HepG2 (cell line): ENCODE results near the gene SPATA13. TPM values are rescaled to one million over a fixed set of nuclear protein-coding genes. Genes with fewer than 3 reads are reported as not detected.

Source experiments
- ATAC-seq: fragments of 200-7000 bp; cut with Tn5 transposase; 3 replicates; pipeline ENCODE4 v1.9.1; 2020; ENCODE audit warnings: mild to moderate bottlenecking, moderate library complexity
- BruUV-seq: library from RNA; stranded (reverse); fragments of 400-500 nt; replicated peaks from 2 replicates; lab custom pipeline; 2021; lab: Mats Ljungman, UMichigan
- CTCF ChIA-PET: fragments of 300-600 bp; formaldehyde crosslinking; extraction: SDS; loops from one replicate; lab custom pipeline; 2021; ENCODE audit warnings: low total read pairs, inconsistent platforms, low intra/inter-chr PET ratio; lab: Yijun Ruan, JAX
- POLR2A ChIA-PET: fragments of 350-600 bp; sonication (Branson Sonifier 250); formaldehyde crosslinking; loops from one replicate; lab custom pipeline; 2020; ENCODE audit warnings: antibody characterized with exemption, inconsistent platforms; lab: Yijun Ruan, JAX
- DNase-seq: peaks from one replicate; pipeline ENCODE4 v3.0.0-alpha.2; 2015; ENCODE audit warnings: low spot score
- FAIRE-seq: peaks from 3 replicates; lab custom pipeline; 2011; peaks lifted over from hg19 to GRCh38; lab: Jason Lieb, UNC
- H2AFZ ChIP-seq: one replicate; pipeline ENCODE4 v1.6.1; 2011; ENCODE audit warnings: low read length, inconsistent platforms
- H3K27ac ChIP-seq: fragments of 300-600 bp; 3 replicates; pipeline ENCODE4 v1.8.0; 2011; ENCODE audit warnings: mixed run types, mild to moderate bottlenecking, mixed read lengths, low read length, inconsistent platforms; ENCODE audit not compliant: insufficient read depth; ENCODE audit errors: extremely low read length
- H3K27me3 ChIP-seq, 2 experiments: fragments of 200-600 bp in 1 of 2; 2 replicates in 1 of 2; 3 replicates in 1 of 2; pipeline versions ENCODE4 v1.6.0 to v1.8.0; 2011; ENCODE audit warnings: low read length in 2 of 2, mild to moderate bottlenecking in 2 of 2, moderate library complexity in 2 of 2, inconsistent platforms in 1 of 2; ENCODE audit not compliant: insufficient read depth in 2 of 2, control insufficient read depth in 1 of 2
- H3K36me3 ChIP-seq, 2 experiments: fragments of 200-600 bp in 1 of 2; replicated peaks in 1 of 2; 2 replicates in 1 of 2; 3 replicates in 1 of 2; pipeline versions ENCODE4 v1.5.1 to v1.8.0; 2011; ENCODE audit warnings: low read length in 2 of 2, inconsistent platforms in 1 of 2; ENCODE audit not compliant: insufficient read depth in 2 of 2, control insufficient read depth in 1 of 2
- H3K4me1 ChIP-seq: 2 replicates; pipeline ENCODE4 v1.5.1; 2012; ENCODE audit warnings: low read length, inconsistent platforms; ENCODE audit not compliant: insufficient read depth
- H3K4me2 ChIP-seq: 2 replicates; pipeline ENCODE4 v1.6.0; 2011; ENCODE audit warnings: low read depth, low read length, inconsistent platforms
- H3K4me3 ChIP-seq, 3 experiments: fragments of 200-600 bp in 1 of 3; sonication (generic), shearing (Covaris generic) in 1 of 3; replicated peaks in 1 of 3; 2 replicates each; pipeline ENCODE4 v1.5.1; 2011 to 2016; ENCODE audit warnings: low read length in 3 of 3, inconsistent platforms in 2 of 3, low read depth in 2 of 3, mild to moderate bottlenecking in 2 of 3, control low read depth in 1 of 3, mixed read lengths in 1 of 3; ENCODE audit not compliant: insufficient read depth in 1 of 3
- H3K79me2 ChIP-seq: one replicate; pipeline ENCODE4 v1.6.1; 2011; ENCODE audit warnings: low read length, inconsistent platforms; ENCODE audit not compliant: insufficient read depth
- H3K9ac ChIP-seq: 2 replicates; pipeline ENCODE4 v1.6.0; 2011; ENCODE audit warnings: mild to moderate bottlenecking, low read depth, low read length, inconsistent platforms; ENCODE audit not compliant: insufficient read depth
- H3K9me3 ChIP-seq: 2 replicates; pipeline ENCODE4 v1.5.1; 2012; ENCODE audit warnings: mild to moderate bottlenecking, low read length
- H4K20me1 ChIP-seq: 2 replicates; pipeline ENCODE4 v1.6.0; 2011; ENCODE audit warnings: inconsistent platforms, mild to moderate bottlenecking, low read length, moderate library complexity; ENCODE audit not compliant: insufficient read depth
- ATF7 ChIP-seq, 2 experiments: fragments of 450-650 bp in 1 of 2; sonication (generic) in 1 of 2; formaldehyde crosslinking in 1 of 2; IDR thresholded peaks; 2 replicates each; pipeline versions ENCODE4 v1.4.0 to v1.6.1; 2016 to 2020; ENCODE audit warnings: antibody characterized with exemption in 1 of 2, mild to moderate bottlenecking in 1 of 2, missing genetic modification reagents in 1 of 2
- CREM ChIP-seq, 2 experiments: sonication (generic) in 1 of 2; formaldehyde crosslinking in 1 of 2; IDR thresholded peaks; 2 replicates each; pipeline versions ENCODE4 v1.4.0 to v1.6.1; 2016 to 2020; ENCODE audit warnings: antibody characterized with exemption in 1 of 2, mild to moderate bottlenecking in 1 of 2, missing genetic modification reagents in 1 of 2
- FOXA1 ChIP-seq, 2 experiments: fragments of 450-650 bp in 1 of 2; sonication (generic) in 1 of 2; formaldehyde crosslinking in 1 of 2; IDR thresholded peaks; 2 replicates each; pipeline versions ENCODE4 v1.4.0 to v1.6.1; 2016 to 2020; ENCODE audit warnings: missing genetic modification reagents in 1 of 2
- HMG20A ChIP-seq: IDR thresholded peaks from 2 replicates; pipeline ENCODE4 v1.6.1; 2016; ENCODE audit warnings: borderline replicate concordance
- MAFF ChIP-seq: IDR thresholded peaks from 2 replicates; pipeline ENCODE4 v1.6.1; 2011; ENCODE audit warnings: low read depth, low read length, improper control_type of control experiment
- MAFK ChIP-seq, 2 experiments: IDR thresholded peaks in 1 of 2; conservative IDR thresholded peaks in 1 of 2; 2 replicates each; pipeline ENCODE4 v1.6.1; 2011; ENCODE audit warnings: improper control_type of control experiment in 2 of 2, low read length in 2 of 2
- NFE2 ChIP-seq: sonication (generic); formaldehyde crosslinking; IDR thresholded peaks from 2 replicates; pipeline ENCODE4 v1.4.0; 2020; ENCODE audit warnings: missing genetic modification reagents
- NFE2L2 ChIP-seq: fragments of 150-350 bp; IDR thresholded peaks from 2 replicates; pipeline ENCODE4 v1.6.1; 2014; ENCODE audit warnings: low read length
- PAXIP1 ChIP-seq: sonication (generic); formaldehyde crosslinking; conservative IDR thresholded peaks from 2 replicates; pipeline ENCODE4 v1.4.0; 2020; ENCODE audit warnings: mild to moderate bottlenecking, missing genetic modification reagents, moderate library complexity
- RARA ChIP-seq: IDR thresholded peaks from 2 replicates; pipeline ENCODE4 v1.6.1; 2016; ENCODE audit warnings: missing genetic modification reagents, missing compliant biosample characterization
- SAP130 ChIP-seq: IDR thresholded peaks from 2 replicates; pipeline ENCODE4 v1.6.1; 2016; ENCODE audit warnings: low read depth
- SMARCC2 ChIP-seq: fragments of 450-650 bp; IDR thresholded peaks from 2 replicates; pipeline ENCODE4 v1.6.1; 2017; ENCODE audit warnings: antibody characterized with exemption, mild to moderate bottlenecking
- SOX5 ChIP-seq: IDR thresholded peaks from 2 replicates; pipeline ENCODE4 v1.6.1; 2016; ENCODE audit warnings: borderline replicate concordance
- STAT6 ChIP-seq: sonication (generic); formaldehyde crosslinking; IDR thresholded peaks from 2 replicates; pipeline ENCODE4 v1.4.0; 2020; ENCODE audit warnings: missing genetic modification reagents, mild to moderate bottlenecking, borderline replicate concordance
- ZMYM4 ChIP-seq: sonication (generic); formaldehyde crosslinking; IDR thresholded peaks from 2 replicates; pipeline ENCODE4 v1.8.1; 2023; ENCODE audit warnings: mild to moderate bottlenecking, missing genetic modification reagents
- ZNF33A ChIP-seq: sonication (generic); formaldehyde crosslinking; IDR thresholded peaks from 2 replicates; pipeline ENCODE4 v1.5.1; 2020; ENCODE audit warnings: missing genetic modification reagents, mild to moderate bottlenecking, moderate library complexity, borderline replicate concordance
- ZNF567 ChIP-seq: sonication (generic); formaldehyde crosslinking; IDR thresholded peaks from 2 replicates; pipeline ENCODE4 v1.8.1; 2023; ENCODE audit warnings: mild to moderate bottlenecking, missing genetic modification reagents, borderline replicate concordance
- WGBS: methylation state at CpG from one replicate; pipeline ENCODE4 v1.1.6; 2017; ENCODE audit warnings: low lambda C conversion rate; 5-methylcytosine and 5-hydroxymethylcytosine counted together
- in situ Hi-C: cut with HindIII; loops from 2 replicates; pipeline ENCODE4 v1.10.0; 2017; ENCODE audit warnings: low pct_unique_long_range_greater_than_20kb; ENCODE audit not compliant: extremely low pct_ligation_motif_present
- intact Hi-C: fragments of 100-400 bp; cut with micrococcal nuclease; formaldehyde crosslinking; loops from one replicate; pipeline ENCODE4 v1.10.0; 2022; ENCODE audit not compliant: unreplicated experiment
- polyA plus RNA-seq, 8 experiments: library from polyadenylated mRNA; depleted of rRNA in 3 of 8; stranded (reverse) in 7 of 8; unstranded in 1 of 8; fragments of >200 nt; fragmentation: Illumina TruSeq in 4 of 8; extraction: Trizol in 4 of 8; gene quantifications; 2 replicates each; pipeline versions ENCODE4 v1.2.1 to v1.2.3, GENCODE V29; 2011 to 2016; ENCODE audit warnings: low read depth in 4 of 8, missing spikeins in 1 of 8, mixed read lengths in 1 of 8; ENCODE audit not compliant: insufficient read depth in 1 of 8
- total RNA-seq, 5 experiments: library from RNA; depleted of rRNA; stranded (reverse); fragments of >200 nt; fragmentation: Illumina TruSeq; extraction: Trizol; gene quantifications; 2 replicates each; pipeline ENCODE4 v1.2.3, GENCODE V29; 2016; ENCODE audit warnings: low read depth in 1 of 5

Gene SPATA13
- total and polyA plus RNA-seq, 2 of the 13 experiments (the other 11 are each of a cell fraction or from before 2014, with no cell fraction given) = 11.3 to 14.2 TPM

- no peaks in the 10 kb centered on the region for H3K27me3 ChIP-seq
- peak overlapping the region; percentile 45 for H3K27ac ChIP-seq
- H3K9ac ChIP-seq = peak overlapping the region; percentile 9; the same call in 1 of the 2 replicates
- H3K9me3 ChIP-seq = no peaks in the 10 kb centered on the region
- no peak overlapping the region for H2AFZ ChIP-seq
- peaks cover 8 to 18% of the 10 kb centered on the region in 2 experiments; a peak in 4 of 5 replicates for H3K36me3 ChIP-seq
- ChIA-PET POLR2A (no interaction called here), CTCF (interaction anchor here (2.9 to 3.7 kb wide), 2 partner anchors 168 to 201 kb away, joined by 38 to 53 read pairs; no protein-coding TSS in a partner anchor)
- peaks cover 58% of the 10 kb centered on the region for H3K4me1 ChIP-seq
- in situ Hi-C loops = loop anchor here (5.0 to 10.0 kb wide), 3 partner anchors 59 to 204 kb away; partner anchors contain the start of gene SPATA13
- FAIRE-seq (no peak), ATAC-seq (peak; percentile 36), DNase-seq (peak; percentile 84)
- BruUV-seq = no TSS peak
- H4K20me1 ChIP-seq = no peaks in the 10 kb centered on the region
- intact Hi-C loops = loop anchor here (2.0 kb wide), 2 partner anchors 36 to 60 kb away; partner anchors contain the start of gene SPATA13
- no peak overlapping the region for H3K4me2 ChIP-seq
- H3K4me3 ChIP-seq = no peak overlapping the region
- WGBS = 5% methylated on average over 2 of the region's 2 CpGs
- H3K79me2 ChIP-seq = peaks cover 13% of the 10 kb centered on the region
- TF ChIP-seq NFE2L2 = peak; percentile 98
- TF ChIP-seq MAFF = peak; percentile 62
- TF ChIP-seq STAT6 = no peak
- no peak for TF ChIP-seq FOXA1 (IDR thresholded peaks at IDR 0.05)
- TF ChIP-seq FOXA1 (CRISPR knock-in tag; IDR thresholded peaks at IDR 0.05) = peak; percentile 73
- peak; percentile 78 for TF ChIP-seq NFE2 (CRISPR knock-in tag)
- TF ChIP-seq HMG20A = 0 out of 2 replicates have a peak, but pooled peaks have one; percentile 14
- no peak for TF ChIP-seq SMARCC2
- TF ChIP-seq ZMYM4 (CRISPR knock-in tag) = no peak
- 0 out of 2 replicates have a peak, but pooled peaks have one; percentile 16 for TF ChIP-seq PAXIP1
- TF ChIP-seq MAFK (conservative IDR thresholded peaks at IDR 0.05 in 1 of 2, IDR thresholded peaks at IDR 0.05 in 1 of 2; ENCODE audit: low read length in 2 of 2) = peak; percentile 47 to 72
- TF ChIP-seq ZNF567 (CRISPR knock-in tag) = no peak
- TF ChIP-seq SAP130 (CRISPR knock-in tag) = peak; percentile 32; the same call in 1 of the 2 replicates
- 0 out of 2 replicates have a peak, but pooled peaks have one; percentile 32 for TF ChIP-seq ATF7 (IDR thresholded peaks at IDR 0.05)
- no peak for TF ChIP-seq ATF7 (CRISPR knock-in tag; IDR thresholded peaks at IDR 0.05)
- TF ChIP-seq SOX5 (CRISPR knock-in tag) = 0 out of 2 replicates have a peak, but pooled peaks have one; percentile 15
- peak; percentile 55 for TF ChIP-seq CREM (IDR thresholded peaks at IDR 0.05)
- no peak for TF ChIP-seq CREM (CRISPR knock-in tag; IDR thresholded peaks at IDR 0.05)
- TF ChIP-seq RARA = 0 out of 2 replicates have a peak, but pooled peaks have one; percentile 20
- TF ChIP-seq ZNF33A (CRISPR knock-in tag) = no peak
These were observed 60.5 kb downstream of the SPATA13 start for GRCh38 chr13:24221007-24221406.
